Neuronal stem cell (in vitro differentiated cells): ENCODE measurements around the gene CARHSP1.

Source experiments
- DNase-seq: peaks from one replicate; pipeline ENCODE4 v3.0.0-alpha.2; 2013; ENCODE audit warnings: low spot score
- H2AFZ ChIP-seq: one replicate; pipeline ENCODE4 v1.6.1; 2013; ENCODE audit warnings: mild to moderate bottlenecking, low read length, inconsistent platforms
- H2AK5ac ChIP-seq: 2 replicates; pipeline ENCODE4 v1.6.1; 2013; ENCODE audit warnings: low read depth, mild to moderate bottlenecking, inconsistent platforms, low read length, moderate library complexity, mixed read lengths
- H2BK120ac ChIP-seq: 2 replicates; pipeline ENCODE4 v1.6.1; 2013; ENCODE audit warnings: low read depth, mild to moderate bottlenecking, inconsistent platforms, low read length, moderate library complexity, mixed read lengths
- H2BK12ac ChIP-seq: one replicate; pipeline ENCODE4 v1.6.1; 2013; ENCODE audit warnings: low read length, inconsistent platforms
- H2BK15ac ChIP-seq: 2 replicates; pipeline ENCODE4 v1.6.1; 2013; ENCODE audit warnings: mild to moderate bottlenecking, low read length, inconsistent platforms, mixed read lengths
- H2BK5ac ChIP-seq: one replicate; pipeline ENCODE4 v1.6.1; 2013; ENCODE audit warnings: inconsistent platforms, mild to moderate bottlenecking, low read length, moderate library complexity
- H3K14ac ChIP-seq: one replicate; pipeline ENCODE4 v1.6.1; 2013; ENCODE audit warnings: low read length, inconsistent platforms
- H3K18ac ChIP-seq: 2 replicates; pipeline ENCODE4 v1.6.1; 2013; ENCODE audit warnings: low read length, inconsistent platforms
- H3K23ac ChIP-seq: 2 replicates; pipeline ENCODE4 v1.6.1; 2013; ENCODE audit warnings: low read depth, mild to moderate bottlenecking, mixed read lengths, low read length, inconsistent platforms; ENCODE audit not compliant: poor library complexity
- H3K27ac ChIP-seq: replicated peaks from 3 replicates; pipeline ENCODE4 v1.5.1; 2013; ENCODE audit warnings: low read length, inconsistent platforms
- H3K27me3 ChIP-seq, 3 experiments: 2 replicates each; pipeline ENCODE4 v1.6.1; 2013; ENCODE audit warnings: low read length in 3 of 3, mild to moderate bottlenecking in 2 of 3, inconsistent platforms in 1 of 3, low read depth in 1 of 3, mixed read lengths in 1 of 3, moderate library complexity in 1 of 3; ENCODE audit not compliant: control insufficient read depth in 3 of 3, insufficient read depth in 3 of 3
- H3K36me3 ChIP-seq, 2 donors: replicated peaks in 1 of 2; 2 replicates each; pipeline ENCODE4 v1.6.1; 2013; ENCODE audit warnings: low read length in 2 of 2; ENCODE audit not compliant: control insufficient read depth in 2 of 2, insufficient read depth in 2 of 2
- H3K4ac ChIP-seq: 2 replicates; pipeline ENCODE4 v1.6.1; 2013; ENCODE audit warnings: inconsistent platforms, mild to moderate bottlenecking, low read length, moderate library complexity
- H3K4me1 ChIP-seq, 2 donors: 1 replicate in 1 of 2; 2 replicates in 1 of 2; pipeline ENCODE4 v1.6.1; 2013; ENCODE audit warnings: low read length in 2 of 2, low read depth in 1 of 2; ENCODE audit not compliant: control insufficient read depth in 2 of 2, insufficient read depth in 1 of 2
- H3K4me2 ChIP-seq: one replicate; pipeline ENCODE4 v1.6.1; 2013; ENCODE audit warnings: mild to moderate bottlenecking, low read length, inconsistent platforms; ENCODE audit not compliant: insufficient read depth, poor library complexity, severe bottlenecking
- H3K4me3 ChIP-seq, 2 donors: 2 replicates each; pipeline ENCODE4 v1.5.1; 2013; ENCODE audit warnings: low read length in 2 of 2, mild to moderate bottlenecking in 2 of 2, inconsistent platforms in 1 of 2, moderate library complexity in 1 of 2
- H3K79me1 ChIP-seq: one replicate; pipeline ENCODE4 v1.6.1; 2013; ENCODE audit warnings: low read depth, mild to moderate bottlenecking, inconsistent platforms, low read length, moderate library complexity
- H3K9ac ChIP-seq: one replicate; pipeline ENCODE4 v1.6.1; 2013; ENCODE audit warnings: mild to moderate bottlenecking, low read depth, low read length, inconsistent platforms; ENCODE audit not compliant: poor library complexity
- H3K9me3 ChIP-seq, 2 donors: replicated peaks in 1 of 2; 2 replicates each; pipeline versions ENCODE3 to v1.6.1; 2013; ENCODE audit warnings: low read length in 2 of 2, mild to moderate bottlenecking in 2 of 2, inconsistent platforms in 1 of 2, low read depth in 1 of 2, mixed read lengths in 1 of 2, moderate library complexity in 1 of 2; ENCODE audit not compliant: control insufficient read depth in 2 of 2, insufficient read depth in 1 of 2
- H4K8ac ChIP-seq: one replicate; pipeline ENCODE4 v1.6.1; 2013; ENCODE audit warnings: low read depth, mild to moderate bottlenecking, inconsistent platforms, low read length, moderate library complexity
- H4K91ac ChIP-seq: one replicate; pipeline ENCODE4 v1.6.1; 2013; ENCODE audit warnings: low read length, low read depth, mild to moderate bottlenecking, inconsistent platforms; ENCODE audit not compliant: poor library complexity
- WGBS, 2 donors: extraction: QIAGEN DNeasy Blood & Tissue Kit; methylation state at CpG; one replicate each; pipeline ENCODE4 v1.1.7; 2013; ENCODE audit warnings: missing lambda C conversion rate in 2 of 2, mixed read lengths in 1 of 2; ENCODE audit not compliant: insufficient read length in 2 of 2, insufficient replicate concordance in 1 of 2; ENCODE audit errors: extremely low coverage in 2 of 2; 5-methylcytosine and 5-hydroxymethylcytosine counted together

The CARHSP1 gene

DNA sequence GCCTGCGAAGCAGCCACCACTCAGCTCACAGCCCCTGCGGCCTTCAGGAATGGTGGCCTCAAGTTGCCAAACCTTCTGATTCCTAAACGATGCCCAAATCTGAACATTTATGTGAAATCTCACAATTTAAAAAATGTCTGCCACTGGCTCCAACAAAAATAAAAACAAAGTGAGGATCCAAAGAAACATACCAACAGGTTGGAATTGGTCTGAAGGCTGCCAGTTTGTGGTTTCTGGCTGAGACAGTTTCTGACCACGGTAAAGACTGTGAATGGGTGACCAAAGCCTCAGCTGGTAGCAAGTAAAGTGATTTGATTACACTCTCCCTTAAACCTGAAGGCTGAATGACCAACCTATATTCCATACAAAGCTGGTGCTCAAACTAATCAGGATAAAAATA, 38.3 kb upstream of the CARHSP1 start:
- H3K27ac ChIP-seq: no peak overlapping the region

DNA sequence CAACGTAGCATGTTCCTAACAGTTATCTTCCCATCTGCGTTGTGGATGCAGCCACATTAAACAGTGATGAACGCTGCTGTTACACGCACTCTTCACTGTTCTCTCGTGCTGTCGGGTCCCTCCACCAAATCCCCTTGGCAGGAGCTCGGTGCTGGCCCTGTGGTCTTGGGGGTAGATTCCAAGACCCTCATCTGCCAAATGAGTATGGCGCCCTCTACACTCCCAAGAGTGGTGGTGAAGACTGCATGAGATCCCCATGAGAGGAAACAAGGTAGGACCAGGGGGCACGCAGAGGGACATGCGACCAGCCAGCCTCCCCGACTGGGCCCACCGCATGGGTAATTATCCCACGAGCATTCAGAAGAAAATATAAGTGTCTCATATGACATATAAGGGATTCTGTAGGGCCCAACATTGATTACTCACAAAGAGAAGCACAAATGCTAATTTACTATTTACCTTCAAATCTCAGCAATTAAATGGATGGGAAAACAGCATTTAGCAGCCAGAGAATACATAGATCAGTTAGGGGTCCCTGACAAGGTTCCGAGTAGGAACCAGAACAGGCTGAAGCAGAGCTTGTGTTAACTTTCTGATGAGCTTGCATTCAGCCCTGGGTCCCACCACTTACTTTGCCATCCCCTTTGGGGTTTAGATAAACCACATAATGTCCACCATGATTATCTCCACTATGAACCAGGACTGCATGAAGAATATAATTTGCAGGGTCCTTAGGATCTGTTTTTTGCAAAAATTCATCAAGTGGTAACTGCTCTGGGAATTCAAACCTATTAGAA, 37.2 kb upstream of the CARHSP1 start:
- Histone ChIP-seq H3K79me1 (peaks cover 3% of the 10 kb centered on the region), H4K8ac (no peak overlapping the region), H2BK12ac (no peak overlapping the region), H2AFZ (no peak overlapping the region), H3K4me3 (no peak overlapping the region), H2BK120ac (no peak overlapping the region), H2BK15ac (no peak overlapping the region), H3K4ac (no peak overlapping the region), H3K9ac (no peak overlapping the region), H3K14ac (no peak overlapping the region), H3K36me3 (peaks cover 53 to 98% of the 10 kb centered on the region in 2 donors), H4K91ac (no peak overlapping the region), H2BK5ac (no peak overlapping the region), H3K18ac (no peak overlapping the region), H3K23ac (no peak overlapping the region), H3K27ac (no peak overlapping the region), H3K9me3 (no peaks in the 10 kb centered on the region), H2AK5ac (no peak overlapping the region), H3K4me2 (no peak overlapping the region), H3K27me3 (no peaks in the 10 kb centered on the region), H3K4me1 (no peaks in the 10 kb centered on the region)
- DNase-seq: no peak
- no CpG with 5 or more reads among the region's 14 CpGs for WGBS, 2 donors

More for the DNA sequence above, 38.3 kb upstream of the CARHSP1 start:
- Histone ChIP-seq H3K23ac (no peak overlapping the region), H3K14ac (no peak overlapping the region), H2BK120ac (no peak overlapping the region), H2AFZ (no peak overlapping the region), H3K4me3 (no peak overlapping the region), H3K4me2 (no peak overlapping the region), H3K9ac (no peak overlapping the region), H3K9me3 (no peaks in the 10 kb centered on the region), H2BK5ac (no peak overlapping the region), H3K36me3 (peaks cover 51 to 98% of the 10 kb centered on the region in 2 donors), H3K79me1 (peaks cover 6% of the 10 kb centered on the region), H4K91ac (no peak overlapping the region), H3K18ac (no peak overlapping the region), H2AK5ac (no peak overlapping the region), H2BK12ac (no peak overlapping the region), H3K27me3 (no peaks in the 10 kb centered on the region), H4K8ac (no peak overlapping the region), H3K4me1 (no peaks in the 10 kb centered on the region), H3K4ac (no peak overlapping the region), H2BK15ac (no peak overlapping the region)
- no peak for DNase-seq
- WGBS, 2 donors: no CpG with 5 or more reads among the region's 4 CpGs

DNA sequence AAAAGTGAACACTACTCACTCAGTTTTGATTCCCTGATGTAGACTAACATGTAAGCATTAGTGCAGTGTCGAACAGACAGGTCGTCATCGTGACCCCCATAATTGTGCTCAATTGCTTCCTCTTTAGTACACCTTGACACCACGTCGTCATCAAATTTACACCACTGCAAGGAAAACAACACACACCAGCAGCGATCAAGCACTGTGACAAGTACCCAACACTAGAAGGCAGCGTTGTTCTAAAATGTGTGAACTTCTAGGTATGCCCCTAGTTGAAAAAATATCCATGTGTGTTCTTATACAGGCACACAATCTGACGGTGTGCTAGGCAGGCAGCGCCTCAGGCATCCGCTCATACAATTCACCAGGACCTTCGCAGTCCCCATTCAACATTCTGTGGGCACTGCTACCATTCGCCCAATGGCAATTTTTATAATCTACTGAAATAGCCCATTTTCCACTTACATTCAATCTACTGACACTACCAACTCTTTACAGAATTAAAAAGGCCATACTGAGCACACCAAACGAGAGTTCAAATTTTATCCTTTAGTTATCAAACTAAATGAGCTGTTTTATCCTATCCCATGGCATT, 36.5 kb upstream of the CARHSP1 start:
- Histone ChIP-seq H2AFZ (no peak overlapping the region), H3K4ac (no peak overlapping the region), H3K79me1 (peaks cover 3% of the 10 kb centered on the region), H3K4me1 (no peaks in the 10 kb centered on the region), H2BK120ac (no peak overlapping the region), H4K91ac (no peak overlapping the region), H2BK15ac (no peak overlapping the region), H2BK5ac (no peak overlapping the region), H3K4me2 (no peak overlapping the region), H2AK5ac (no peak overlapping the region), H3K4me3 (no peak overlapping the region), H3K18ac (no peak overlapping the region), H3K14ac (no peak overlapping the region), H3K9me3 (no peaks in the 10 kb centered on the region), H3K27me3 (no peaks in the 10 kb centered on the region), H3K36me3 (peaks cover 50 to 98% of the 10 kb centered on the region in 2 donors), H2BK12ac (no peak overlapping the region), H4K8ac (no peak overlapping the region), H3K23ac (no peak overlapping the region), H3K9ac (no peak overlapping the region), H3K27ac (no peak overlapping the region)
- WGBS, 2 donors: no CpG with 5 or more reads among the region's 13 CpGs
- no peak for DNase-seq

GRCh38 chr16:8904018-8904430, 35.2 kb upstream of the CARHSP1 start:
- Histone ChIP-seq H2BK5ac (no peak overlapping the region), H3K18ac (no peak overlapping the region), H3K36me3 (peaks cover 52 to 98% of the 10 kb centered on the region in 2 donors), H2AFZ (no peak overlapping the region), H3K27ac (no peak overlapping the region), H3K9me3 (no peaks in the 10 kb centered on the region), H3K4me3 (no peak overlapping the region), H4K91ac (no peak overlapping the region), H2BK15ac (no peak overlapping the region), H2BK12ac (no peak overlapping the region), H3K23ac (peak overlapping the region; percentile 70), H3K4me2 (no peak overlapping the region), H2BK120ac (no peak overlapping the region), H3K27me3 (no peaks in the 10 kb centered on the region), H3K14ac (peak overlapping the region; percentile 32), H3K4ac (no peak overlapping the region), H3K4me1 (no peaks in the 10 kb centered on the region), H4K8ac (no peak overlapping the region), H2AK5ac (no peak overlapping the region), H3K9ac (no peak overlapping the region), H3K79me1 (peaks cover 3% of the 10 kb centered on the region)
- no CpG with 5 or more reads among the region's 8 CpGs for WGBS, 2 donors
- DNase-seq: no peak
